RWPE1 (cell line): ENCODE results near the gene KDM3B.

Source experiments
- CTCF ChIA-PET: fragments of 350-600 bp; sonication (Branson Sonifier 250); formaldehyde crosslinking; extraction: SDS; loops from one replicate; lab custom pipeline; 2021; lab: Yijun Ruan, JAX
- POLR2A ChIA-PET: fragments of 400-600 bp; formaldehyde crosslinking; extraction: SDS; loops from one replicate; lab custom pipeline; 2020; ENCODE audit warnings: antibody characterized with exemption; ENCODE audit not compliant: low non-redundant PET; lab: Yijun Ruan, JAX
- DNase-seq: peaks from one replicate; pipeline ENCODE4 v3.0.0; 2012; ENCODE audit warnings: low spot score
- H3K27ac ChIP-seq: fragments of 450-650 bp; 2 replicates; pipeline ENCODE4 v1.5.1; 2017
- CTCF ChIP-seq: fragments of 450-650 bp; conservative IDR thresholded peaks from 2 replicates; pipeline ENCODE4 v1.5.1; 2017; ENCODE audit warnings: low read depth, mild to moderate bottlenecking

Gene KDM3B

GRCh38 chr5:138330813-138331448, 21.6 kb upstream of the KDM3B start:
- peak overlapping the region; percentile 90 for H3K27ac ChIP-seq
- ChIA-PET POLR2A (interaction anchor here (1.2 kb wide), 1 partner anchor 10 kb away, joined by 6 read pairs; no protein-coding TSS in a partner anchor), CTCF (interaction anchor here (0.5 to 2.6 kb wide), 7 partner anchors 13 to 111 kb away, joined by 3 to 22 read pairs (median 4); partner anchors contain the start of gene KDM3B)
- no peak for TF ChIP-seq CTCF
- DNase-seq: peak; percentile 52

- ChIA-PET POLR2A (interaction anchor here (1.2 kb wide), 2 partner anchors 9 to 21 kb away, joined by 6 read pairs; partner anchors contain the start of gene KDM3B), CTCF (interaction anchor here (0.5 to 2.6 kb wide), 8 partner anchors 14 to 112 kb away, joined by 3 to 22 read pairs (median 6); partner anchors contain the start of gene KDM3B)
- TF ChIP-seq CTCF: no peak
These were observed 20.8 kb upstream of the KDM3B start, which contains the start of gene CDC25C for GRCh38 chr5:138331449-138332368. TSS of gene CDC25C (minus strand) at chr5:138331804. CDS start at chr5:138331180, 624 bp downstream.

GRCh38 chr5:138334867-138335447, 17.5 kb upstream of the KDM3B start:
- peak; percentile 50 for DNase-seq
- CTCF ChIA-PET: interaction anchor here (1.2 kb wide), 2 partner anchors 17 to 29 kb away, joined by 3 to 5 read pairs; partner anchors contain the start of gene KDM3B
- H3K27ac ChIP-seq: no peak overlapping the region
- TF ChIP-seq CTCF: no peak
- POLR2A ChIA-PET: no interaction called here

More at GRCh38 chr5:138331449-138332368, 20.8 kb upstream of the KDM3B start, which contains the start of gene CDC25C:
- DNase-seq: peak; percentile 99
- H3K27ac ChIP-seq: peak within 1 kb of the TSS; percentile 90

- ChIA-PET POLR2A (interaction anchor here (0.7 to 1.6 kb wide), 4 partner anchors 9 to 43 kb away, joined by 3 to 12 read pairs (median 4); partner anchors contain the start of gene KDM3B), CTCF (interaction anchor here (0.6 to 7.0 kb wide), 3 partner anchors 10 to 197 kb away, joined by 4 to 86 read pairs (median 4); partner anchors contain the start of gene KDM3B)
- H3K27ac ChIP-seq: peak overlapping the region; percentile 89
- peak; percentile 93 for DNase-seq
- TF ChIP-seq CTCF: no peak
These were observed 15.4 kb upstream of the KDM3B start for GRCh38 chr5:138336952-138337684.

- peak; percentile 94 for DNase-seq
- ChIA-PET CTCF (interaction anchor here (0.9 to 7.0 kb wide), 2 partner anchors 14 to 17 kb away, joined by 3 to 86 read pairs; partner anchors contain the start of gene KDM3B), POLR2A (interaction anchor here (0.7 to 1.6 kb wide), 5 partner anchors 9 to 128 kb away, joined by 3 to 12 read pairs (median 4); partner anchors contain the start of gene KDM3B)
- no peak for TF ChIP-seq CTCF
- peak within 1 kb of the TSS; percentile 89 for H3K27ac ChIP-seq
These were observed 14.6 kb upstream of the KDM3B start, which contains the start of gene FAM53C for GRCh38 chr5:138337685-138338410. TSS of gene FAM53C (plus strand) at chr5:138338266. CDS start at chr5:138341336, 3,070 bp downstream.
